Nephron progenitor cell (in vitro differentiated cells): ENCODE data around the gene CYBC1.

ENCODE experiments used
- DNase-seq: peaks from one replicate; pipeline ENCODE4 v3.0.0; 2021
- H3K27ac Mint-ChIP-seq: 2 replicates; pipeline ENCODE4 v1.8.0; 2021; ENCODE audit warnings: mild to moderate bottlenecking, moderate library complexity, mixed read lengths
- H3K27me3 Mint-ChIP-seq: 2 replicates; pipeline ENCODE4 v1.8.0; 2021; ENCODE audit warnings: mild to moderate bottlenecking, low read depth, mixed read lengths; ENCODE audit not compliant: poor library complexity
- H3K36me3 Mint-ChIP-seq: 2 replicates; pipeline ENCODE4 v1.8.0; 2021; ENCODE audit warnings: low read depth, mixed read lengths
- H3K4me1 Mint-ChIP-seq: 2 replicates; pipeline ENCODE4 v1.8.0; 2021; ENCODE audit warnings: mixed read lengths
- H3K4me3 Mint-ChIP-seq: 2 replicates; pipeline ENCODE4 v1.8.0; 2021; ENCODE audit warnings: mild to moderate bottlenecking, moderate library complexity, mixed read lengths
- H3K9me3 Mint-ChIP-seq: 2 replicates; pipeline ENCODE4 v1.8.0; 2021; ENCODE audit warnings: mild to moderate bottlenecking, moderate library complexity, mixed read lengths
- CTCF ChIP-seq: fragments of 200-600 bp; sonication (generic); IDR thresholded peaks from 2 replicates; pipeline ENCODE4 v1.5.0; 2021; ENCODE audit warnings: antibody characterized with exemption

CYBC1 gene

DNA sequence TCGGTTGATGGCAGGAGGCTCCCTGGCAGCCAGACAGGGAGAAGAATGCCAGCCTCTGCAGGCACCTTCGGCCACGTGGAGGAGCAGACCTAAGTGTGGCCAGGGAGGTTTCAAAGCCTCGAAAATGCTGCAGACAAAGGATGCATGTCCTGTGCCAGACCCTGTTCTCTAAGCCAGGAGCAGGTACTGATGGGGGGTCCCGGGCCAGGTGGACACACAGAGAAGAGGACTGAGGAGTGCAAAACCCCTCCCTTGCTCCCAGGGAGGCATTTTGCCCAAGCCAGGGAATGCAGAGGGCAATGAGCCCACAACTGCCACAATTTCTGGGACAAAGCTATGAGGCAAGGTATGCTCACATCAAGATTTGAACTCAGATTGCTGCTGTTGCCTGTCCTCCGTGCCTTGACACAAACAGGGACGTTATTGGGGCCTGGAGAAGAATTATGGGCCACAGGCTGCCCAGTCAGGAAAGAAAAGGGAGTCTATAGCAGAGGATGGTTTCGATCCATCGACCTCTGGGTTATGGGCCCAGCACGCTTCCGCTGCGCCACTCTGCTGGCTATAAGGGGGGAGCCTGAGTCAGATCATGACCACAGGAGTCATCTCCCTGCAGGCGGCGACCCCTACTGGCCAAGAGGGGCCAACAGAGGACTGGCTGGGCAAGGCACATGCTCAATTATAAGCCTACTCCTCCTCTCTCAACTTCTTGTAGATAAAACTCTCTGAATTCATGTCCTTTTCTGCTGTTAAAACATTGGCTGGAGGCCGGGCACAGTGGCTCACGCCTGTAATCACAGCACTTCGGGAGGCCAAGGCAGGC, 43.9 kb upstream of the CYBC1 start:
- H3K27ac Mint-ChIP-seq: peak overlapping the region; percentile 71
- H3K9me3 Mint-ChIP-seq: no peaks in the 10 kb centered on the region
- TF ChIP-seq CTCF: peak; percentile 94
- H3K36me3 Mint-ChIP-seq: no peaks in the 10 kb centered on the region
- H3K4me3 Mint-ChIP-seq: peak overlapping the region; percentile 81
- H3K27me3 Mint-ChIP-seq: peaks cover 20% of the 10 kb centered on the region
- DNase-seq: peak; percentile 90
- peaks cover 12% of the 10 kb centered on the region for H3K4me1 Mint-ChIP-seq

GRCh38 chr17:82493226-82493781, 42.8 kb upstream of the CYBC1 start:
- H3K4me3 Mint-ChIP-seq: peak overlapping the region; percentile 18
- DNase-seq: no peak
- H3K9me3 Mint-ChIP-seq: no peaks in the 10 kb centered on the region
- H3K4me1 Mint-ChIP-seq: peaks cover 8% of the 10 kb centered on the region
- TF ChIP-seq CTCF: no peak
- H3K27me3 Mint-ChIP-seq: peaks cover 26% of the 10 kb centered on the region
- H3K27ac Mint-ChIP-seq: no peak overlapping the region
- peaks cover 9% of the 10 kb centered on the region for H3K36me3 Mint-ChIP-seq

DNA sequence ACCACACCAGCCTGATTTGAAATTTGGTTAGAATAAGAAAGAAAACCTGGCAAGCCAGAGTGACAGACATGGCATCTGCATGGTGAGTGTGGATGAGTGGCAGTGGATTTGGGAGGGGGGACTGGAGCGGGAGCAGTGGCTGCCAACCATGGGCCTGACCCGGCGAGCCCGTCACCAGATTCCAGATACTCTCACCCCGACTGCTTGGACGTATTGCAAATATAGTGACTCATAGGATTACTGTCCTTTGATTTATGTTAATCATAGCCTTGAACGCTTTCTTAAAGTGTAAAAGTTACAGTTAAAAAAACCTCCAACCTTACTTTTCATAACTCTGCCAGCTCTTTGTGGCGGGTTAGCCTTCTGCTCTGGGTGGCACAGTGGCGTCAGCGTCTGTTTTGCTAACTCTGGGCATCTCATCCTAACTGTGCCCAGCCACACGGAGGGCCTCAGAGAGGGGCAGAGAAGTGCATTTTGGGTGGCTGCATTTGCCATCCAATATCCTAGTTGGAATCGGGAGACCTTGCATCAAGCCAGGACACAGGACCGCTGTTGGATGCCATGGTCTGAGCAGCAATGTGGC, 42.2 kb upstream of the CYBC1 start:
- Mint-ChIP-seq H3K4me3 (no peak overlapping the region), H3K27ac (no peak overlapping the region), H3K9me3 (no peaks in the 10 kb centered on the region), H3K4me1 (peaks cover 8% of the 10 kb centered on the region), H3K36me3 (peaks cover 13% of the 10 kb centered on the region), H3K27me3 (peaks cover 23% of the 10 kb centered on the region)
- no peak for TF ChIP-seq CTCF
- DNase-seq: no peak

DNA sequence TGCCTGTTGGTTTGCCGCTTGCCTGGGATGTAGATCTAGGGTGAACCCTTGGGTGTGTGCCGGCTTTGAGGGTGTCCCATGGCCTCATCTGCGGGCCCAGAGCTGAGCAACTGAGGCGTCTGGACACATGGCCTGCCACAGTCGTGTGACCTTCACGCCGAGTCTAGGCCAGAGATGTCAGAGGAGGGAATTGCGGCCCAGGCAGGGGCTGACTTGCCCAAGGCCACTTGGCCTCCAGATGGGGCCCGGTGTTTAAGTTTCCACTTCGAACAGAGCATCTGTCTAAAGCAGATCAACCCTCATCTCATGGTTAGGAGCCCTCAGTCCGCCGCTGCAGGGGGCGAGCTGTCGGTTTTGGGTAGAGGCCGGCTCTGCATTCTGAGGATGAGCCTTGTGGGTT, 41.0 kb upstream of the CYBC1 start:
- H3K36me3 Mint-ChIP-seq: peaks cover 22% of the 10 kb centered on the region
- H3K9me3 Mint-ChIP-seq: no peaks in the 10 kb centered on the region
- H3K27ac Mint-ChIP-seq: peak overlapping the region; percentile 75
- no peak overlapping the region for H3K4me3 Mint-ChIP-seq
- no peak for TF ChIP-seq CTCF
- H3K4me1 Mint-ChIP-seq: peaks cover 10% of the 10 kb centered on the region
- peaks cover 23% of the 10 kb centered on the region for H3K27me3 Mint-ChIP-seq
- DNase-seq: no peak

- no peak for DNase-seq
- peaks cover 21% of the 10 kb centered on the region for H3K27me3 Mint-ChIP-seq
- H3K4me3 Mint-ChIP-seq: no peak overlapping the region
- peak overlapping the region; percentile 75 for H3K27ac Mint-ChIP-seq
- TF ChIP-seq CTCF: no peak
- peaks cover 14% of the 10 kb centered on the region for H3K4me1 Mint-ChIP-seq
- H3K36me3 Mint-ChIP-seq: peaks cover 25% of the 10 kb centered on the region
- H3K9me3 Mint-ChIP-seq: no peaks in the 10 kb centered on the region
Observed at GRCh38 chr17:82491196-82491530, 40.6 kb upstream of the CYBC1 start.
